ENCODE results near the gene KIF19. TPM values are rescaled to one million over a fixed set of nuclear protein-coding genes. Genes with fewer than 3 reads are reported as not detected.

The KIF19 gene
- polyA plus RNA-seq, 2 of the 4 experiments (the other 2 are of a cell fraction): not detected

- Histone ChIP-seq H3K4me2 (no peak overlapping the region), H3K4me1 (peaks cover 7% of the 10 kb centered on the region; the same call in 2 of the 3 replicates), H3K4me3 (no peak overlapping the region), H3K27ac (no peak overlapping the region), H3K9me3 (no peaks in the 10 kb centered on the region)
- POLR2A ChIA-PET: interaction anchor here (1.5 kb wide), 1 partner anchor 86 kb away, joined by 4 read pairs; the partner anchor contains the start of gene TTYH2
- CTCF ChIA-PET: interaction anchor here (0.6 to 9.1 kb wide), 15 partner anchors 13 to 232 kb away, joined by 3 to 125 read pairs (median 5); partner anchors contain the start of genes BTBD17, GPR142 and TTYH2
- WGBS (ENCODE audit: missing lambda C conversion rate): 66% methylated on average over 7 of the region's 7 CpGs
- no peak for TF ChIP-seq MAZ (IDR thresholded peaks at IDR 0.05; ENCODE audit: borderline replicate concordance, low read depth, low read length)
- no peak for TF ChIP-seq HOXB5 (CRISPR knock-in tag; IDR thresholded peaks at IDR 0.05)
- TF ChIP-seq HES2 (IDR thresholded peaks at IDR 0.05): no peak
- no peak for TF ChIP-seq RNF2 (IDR thresholded peaks at IDR 0.05; ENCODE audit: borderline replicate concordance, low read depth)
- no peak for FAIRE-seq
- no peak for ATAC-seq
- DNase-seq (ENCODE audit: low read depth in 1 of 2, low spot score in 1 of 2): no peak
Measured at GRCh38 chr17:74298778-74299177, 27.2 kb upstream of the KIF19 start.

GRCh38 chr17:74299226-74300009 is 26.6 kb upstream of the KIF19 start:
- no peak for FAIRE-seq
- CTCF ChIA-PET: interaction anchor here (0.6 to 9.1 kb wide), 18 partner anchors 13 to 231 kb away, joined by 3 to 125 read pairs (median 5); partner anchors contain the start of genes BTBD17, GPR142 and TTYH2
- no peaks in the 10 kb centered on the region for H3K9me3 ChIP-seq
- DNase-seq (ENCODE audit: low read depth in 1 of 2, low spot score in 1 of 2): no peak
- peaks cover 7% of the 10 kb centered on the region; the same call in 2 of the 3 replicates for H3K4me1 ChIP-seq
- H3K4me2 ChIP-seq: no peak overlapping the region
- no peak for TF ChIP-seq BCL3 (IDR thresholded peaks at IDR 0.05)
- peak; percentile 3 for TF ChIP-seq ZFP36 (IDR thresholded peaks at IDR 0.05; ENCODE audit: borderline replicate concordance, partially characterized antibody)
- ATAC-seq: no peak
- POLR2A ChIA-PET: interaction anchor here (1.5 kb wide), 1 partner anchor 86 kb away, joined by 4 read pairs; the partner anchor contains the start of gene TTYH2
- no peak overlapping the region for H3K4me3 ChIP-seq
- no peak overlapping the region for H3K27ac ChIP-seq
- WGBS (ENCODE audit: missing lambda C conversion rate): 48% methylated on average over 11 of the region's 11 CpGs

- Histone ChIP-seq H3K4me3 (no peak overlapping the region), H3K9me3 (peaks cover 5% of the 10 kb centered on the region; the same call in 1 of the 3 replicates), H3K4me2 (no peak overlapping the region), H3K4me1 (no peaks in the 10 kb centered on the region), H3K27ac (no peak overlapping the region)
- no peak for ATAC-seq
- WGBS (ENCODE audit: missing lambda C conversion rate): 61% methylated on average over 8 of the region's 8 CpGs
- DNase-seq (ENCODE audit: low read depth in 1 of 2, low spot score in 1 of 2): no peak
- ChIA-PET CTCF (interaction anchor here (0.8 to 3.8 kb wide), 12 partner anchors 9 to 90 kb away, joined by 3 to 26 read pairs (median 3); partner anchors contain the start of genes BTBD17, GPR142 and TTYH2), POLR2A (no interaction called here)
- TF ChIP-seq ZNF302 (CRISPR knock-in tag; IDR thresholded peaks at IDR 0.05) (no peak), RAD21 (conservative IDR thresholded peaks at IDR 0.05 in 1 of 2, IDR thresholded peaks at IDR 0.05 in 1 of 2) (no peak)
- no peak for FAIRE-seq
Measured at GRCh38 chr17:74303305-74303704, 22.7 kb upstream of the KIF19 start.

GRCh38 chr17:74304184-74304583 is 21.8 kb upstream of the KIF19 start:
- ATAC-seq (no peak), FAIRE-seq (no peak), DNase-seq (ENCODE audit: low read depth in 1 of 2, low spot score in 1 of 2) (no peak)
- Histone ChIP-seq H3K4me1 (no peaks in the 10 kb centered on the region), H3K9me3 (peaks cover 5% of the 10 kb centered on the region; the same call in 1 of the 3 replicates), H3K4me3 (no peak overlapping the region), H3K4me2 (no peak overlapping the region), H3K27ac (no peak overlapping the region)
- ChIA-PET POLR2A (no interaction called here), CTCF (interaction anchor here (0.7 to 3.8 kb wide), 9 partner anchors 13 to 75 kb away, joined by 3 to 26 read pairs (median 5); partner anchors contain the start of genes BTBD17 and GPR142)
- TF ChIP-seq ZC3H11A (IDR thresholded peaks at IDR 0.05): no peak
- no peak for TF ChIP-seq RARB (CRISPR knock-in tag; IDR thresholded peaks at IDR 0.05)
- TF ChIP-seq TP53 (CRISPR knock-in tag; IDR thresholded peaks at IDR 0.05): no peak
- no peak for TF ChIP-seq USF2 (IDR thresholded peaks at IDR 0.05)
- TF ChIP-seq GATA3 (IDR thresholded peaks at IDR 0.05; ENCODE audit: borderline replicate concordance): no peak
- no peak for TF ChIP-seq MAFK (IDR thresholded peaks at IDR 0.05; ENCODE audit: partially characterized antibody)
- TF ChIP-seq EHF (CRISPR knock-in tag; IDR thresholded peaks at IDR 0.05): no peak
- no peak for TF ChIP-seq HOXB5 (CRISPR knock-in tag; IDR thresholded peaks at IDR 0.05)
- no peak for TF ChIP-seq FOSL2 (IDR thresholded peaks at IDR 0.05)
- TF ChIP-seq FOSL2 (CRISPR knock-in tag; IDR thresholded peaks at IDR 0.05): no peak
- TF ChIP-seq CHD4 (IDR thresholded peaks at IDR 0.05; ENCODE audit: borderline replicate concordance): no peak
- TF ChIP-seq MAZ (IDR thresholded peaks at IDR 0.05; ENCODE audit: borderline replicate concordance, low read depth, low read length): no peak
- 62% methylated on average over 5 of the region's 5 CpGs for whole genome bisulfite sequencing (ENCODE audit: missing lambda C conversion rate)

Data from A549 (cell line).